ENCODE measurements around the gene HCN4. TPM values are rescaled to one million over a fixed set of nuclear protein-coding genes. Genes with fewer than 3 reads are reported as not detected.

The HCN4 gene
- total RNA-seq, 4 donors from 2014 or later: 0.14 TPM; not detected in 3

GRCh38 chr15:73270366-73271097 lies 98.2 kb downstream of the HCN4 start:
- Histone ChIP-seq H3K9me3 (no peaks in the 10 kb centered on the region), H3K36me3 (peaks cover 0 to 21% (median 10%) of the 10 kb centered on the region in 4 donors), H3K4me3 (no peak overlapping the region), H3K4me1 (no peaks in the 10 kb centered on the region), H3K27ac (no peak overlapping the region), H3K27me3 (no peaks in the 10 kb centered on the region)
- no peak for DNase-seq
- 56 to 72% methylated on average over 2 to 3 of the region's 3 CpGs for WGBS, 2 donors (ENCODE audit: low coverage in 1 of 2)
- in situ Hi-C loops (cut with MboI; ENCODE audit: low pct_ligation_motif_present in 1 of 4, low pct_unique_long_range_greater_than_20kb in 1 of 4, low sequenced_read_pairs in 3 of 4) (loop anchor here in 3 of 4 donors (25.0 kb wide), 1 partner anchor 483 kb away; the partner anchor contains the start of gene ADPGK (in 3 of the 3)), intact Hi-C loops (cut with DNase I; ENCODE audit: low total_unique reads) (no loop called here)
- TF ChIP-seq POLR2A (IDR thresholded peaks at IDR 0.05) (no peak), POLR2AphosphoS5 (IDR thresholded peaks at IDR 0.05) (no peak), EP300 (IDR thresholded peaks at IDR 0.05; ENCODE audit: low read depth) (no peak)
- TF ChIP-seq, protein P1, sequence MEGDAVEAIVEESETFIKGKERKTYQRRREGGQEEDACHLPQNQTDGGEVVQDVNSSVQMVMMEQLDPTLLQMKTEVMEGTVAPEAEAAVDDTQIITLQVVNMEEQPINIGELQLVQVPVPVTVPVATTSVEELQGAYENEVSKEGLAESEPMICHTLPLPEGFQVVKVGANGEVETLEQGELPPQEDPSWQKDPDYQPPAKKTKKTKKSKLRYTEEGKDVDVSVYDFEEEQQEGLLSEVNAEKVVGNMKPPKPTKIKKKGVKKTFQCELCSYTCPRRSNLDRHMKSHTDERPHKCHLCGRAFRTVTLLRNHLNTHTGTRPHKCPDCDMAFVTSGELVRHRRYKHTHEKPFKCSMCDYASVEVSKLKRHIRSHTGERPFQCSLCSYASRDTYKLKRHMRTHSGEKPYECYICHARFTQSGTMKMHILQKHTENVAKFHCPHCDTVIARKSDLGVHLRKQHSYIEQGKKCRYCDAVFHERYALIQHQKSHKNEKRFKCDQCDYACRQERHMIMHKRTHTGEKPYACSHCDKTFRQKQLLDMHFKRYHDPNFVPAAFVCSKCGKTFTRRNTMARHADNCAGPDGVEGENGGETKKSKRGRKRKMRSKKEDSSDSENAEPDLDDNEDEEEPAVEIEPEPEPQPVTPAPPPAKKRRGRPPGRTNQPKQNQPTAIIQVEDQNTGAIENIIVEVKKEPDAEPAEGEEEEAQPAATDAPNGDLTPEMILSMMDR (IDR thresholded peaks at IDR 0.05): no peak

Other genes starting within 250 kb of the HCN4 start
- gene REC114, start 74.2 kb upstream of the HCN4 start, total RNA-seq: not detected